ENCODE results near the gene LOXL3.

- TF ChIP-seq CTCF (IDR thresholded peaks at IDR 0.05): no peak
- no peak for TF ChIP-seq POLR2A (IDR thresholded peaks at IDR 0.05)
Observed at GRCh38 chr2:74548285-74548899, 5.3 kb downstream of the LOXL3 start.
